HepG2 (cell line): ENCODE data around the gene POLR2H. TPM values are rescaled to one million over a fixed set of nuclear protein-coding genes. Genes with fewer than 3 reads are reported as not detected.

ENCODE experiments used
- ARNTL ChIP-seq: sonication (generic); formaldehyde crosslinking; IDR thresholded peaks from 2 replicates; pipeline ENCODE4 v1.4.0; 2020; ENCODE audit warnings: mild to moderate bottlenecking, missing genetic modification reagents
- CEBPB ChIP-seq: IDR thresholded peaks from 2 replicates; pipeline ENCODE4 v1.6.1; 2011; ENCODE audit warnings: low read depth, low read length, improper control_type of control experiment, borderline replicate concordance
- EP300 ChIP-seq, 3 experiments: sonication (generic) in 1 of 3; formaldehyde crosslinking in 1 of 3; IDR thresholded peaks; 2 replicates each; pipeline versions ENCODE4 v1.5.1 to v1.6.1; 2011 to 2020; ENCODE audit warnings: low read depth in 2 of 3, low read length in 2 of 3, borderline replicate concordance in 1 of 3, improper control_type of control experiment in 1 of 3, mild to moderate bottlenecking in 1 of 3, missing genetic modification reagents in 1 of 3, moderate library complexity in 1 of 3
- HBP1 ChIP-seq: IDR thresholded peaks from 2 replicates; pipeline ENCODE4 v1.6.1; 2016; ENCODE audit warnings: low read depth, control low read depth
- HMGXB4 ChIP-seq, 2 experiments: sonication (generic) in 1 of 2; formaldehyde crosslinking in 1 of 2; IDR thresholded peaks; 2 replicates each; pipeline versions ENCODE4 v1.4.0 to v1.6.1; 2018 to 2020; ENCODE audit warnings: missing genetic modification reagents in 2 of 2, borderline replicate concordance in 1 of 2, low read depth in 1 of 2, mild to moderate bottlenecking in 1 of 2, missing biosample characterization in 1 of 2
- HNF4A ChIP-seq: sonication (generic); formaldehyde crosslinking; IDR thresholded peaks from 2 replicates; pipeline ENCODE4 v1.4.0; 2020; ENCODE audit warnings: missing genetic modification reagents
- HNRNPL ChIP-seq: fragments of 200-400 bp; formaldehyde crosslinking; IDR thresholded peaks from 2 replicates; pipeline ENCODE4 v1.6.1; 2017; ENCODE audit warnings: mild to moderate bottlenecking, low read depth, low read length
- JARID2 ChIP-seq: sonication (generic); formaldehyde crosslinking; IDR thresholded peaks from 2 replicates; pipeline ENCODE4 v1.8.1; 2023; ENCODE audit warnings: missing genetic modification reagents, inconsistent platforms; ENCODE audit not compliant: insufficient replicate concordance
- JDP2 ChIP-seq: sonication (generic); formaldehyde crosslinking; IDR thresholded peaks from 2 replicates; pipeline ENCODE4 v1.8.1; 2022; ENCODE audit warnings: missing genetic modification reagents, borderline replicate concordance
- MTERF4 ChIP-seq: sonication (generic); formaldehyde crosslinking; IDR thresholded peaks from 2 replicates; pipeline ENCODE4 v1.8.0; 2023; ENCODE audit warnings: mild to moderate bottlenecking, missing genetic modification reagents
- NRL ChIP-seq: sonication (generic); formaldehyde crosslinking; IDR thresholded peaks from 2 replicates; pipeline ENCODE4 v1.5.0; 2020; ENCODE audit warnings: missing genetic modification reagents, mild to moderate bottlenecking, moderate library complexity, borderline replicate concordance
- PHF21A ChIP-seq: sonication (generic); formaldehyde crosslinking; IDR thresholded peaks from 2 replicates; pipeline ENCODE4 v1.5.0; 2020; ENCODE audit warnings: mild to moderate bottlenecking, missing genetic modification reagents
- SKI ChIP-seq: fragments of 450-650 bp; IDR thresholded peaks from one replicate; pipeline ENCODE4 v1.6.1; 2018; ENCODE audit warnings: mild to moderate bottlenecking; ENCODE audit not compliant: partially characterized antibody
- THYN1 ChIP-seq: sonication (generic); formaldehyde crosslinking; IDR thresholded peaks from 2 replicates; pipeline ENCODE4 v1.8.1; 2023; ENCODE audit warnings: low read depth, mild to moderate bottlenecking, moderate library complexity, missing genetic modification reagents, borderline replicate concordance
- ZKSCAN1 ChIP-seq: fragments of 150-350 bp; IDR thresholded peaks from 2 replicates; pipeline ENCODE4 v1.6.1; 2014; ENCODE audit warnings: low read length
- ZMYM4 ChIP-seq: sonication (generic); formaldehyde crosslinking; IDR thresholded peaks from 2 replicates; pipeline ENCODE4 v1.8.1; 2023; ENCODE audit warnings: mild to moderate bottlenecking, missing genetic modification reagents
- ZNF672 ChIP-seq: sonication (generic); formaldehyde crosslinking; IDR thresholded peaks from 2 replicates; pipeline ENCODE4 v1.8.1; 2022; ENCODE audit warnings: missing genetic modification reagents
- ZNF780A ChIP-seq: sonication (generic); formaldehyde crosslinking; IDR thresholded peaks from 2 replicates; pipeline ENCODE4 v1.8.0; 2022; ENCODE audit warnings: mild to moderate bottlenecking, missing genetic modification reagents, moderate library complexity
- polyA plus RNA-seq, 8 experiments: library from polyadenylated mRNA; depleted of rRNA in 3 of 8; stranded (reverse) in 7 of 8; unstranded in 1 of 8; fragments of >200 nt; fragmentation: Illumina TruSeq in 4 of 8; extraction: Trizol in 4 of 8; gene quantifications; 2 replicates each; pipeline versions ENCODE4 v1.2.1 to v1.2.3, GENCODE V29; 2011 to 2016; ENCODE audit warnings: low read depth in 4 of 8, missing spikeins in 1 of 8, mixed read lengths in 1 of 8; ENCODE audit not compliant: insufficient read depth in 1 of 8
- total RNA-seq, 5 experiments: library from RNA; depleted of rRNA; stranded (reverse); fragments of >200 nt; fragmentation: Illumina TruSeq; extraction: Trizol; gene quantifications; 2 replicates each; pipeline ENCODE4 v1.2.3, GENCODE V29; 2016; ENCODE audit warnings: low read depth in 1 of 5
- TF ChIP-seq, protein P1 (sequence below): sonication (generic); formaldehyde crosslinking; IDR thresholded peaks from 2 replicates; pipeline ENCODE4 v1.8.1; 2023; ENCODE audit warnings: mild to moderate bottlenecking, missing genetic modification reagents
- TF ChIP-seq, protein P2 (sequence below): sonication (generic); formaldehyde crosslinking; IDR thresholded peaks from 2 replicates; pipeline ENCODE4 v1.5.0; 2020; ENCODE audit warnings: mild to moderate bottlenecking, missing genetic modification reagents

POLR2H gene
- total and polyA plus RNA-seq, 2 of the 13 experiments (the other 11 are each of a cell fraction or from before 2014, with no cell fraction given): 118 to 194 TPM

GRCh38 chr3:184362668-184363546, 1.4 kb downstream of the POLR2H start (continued):
- no peak for TF ChIP-seq THYN1 (CRISPR knock-in tag)
- TF ChIP-seq, protein P1, sequence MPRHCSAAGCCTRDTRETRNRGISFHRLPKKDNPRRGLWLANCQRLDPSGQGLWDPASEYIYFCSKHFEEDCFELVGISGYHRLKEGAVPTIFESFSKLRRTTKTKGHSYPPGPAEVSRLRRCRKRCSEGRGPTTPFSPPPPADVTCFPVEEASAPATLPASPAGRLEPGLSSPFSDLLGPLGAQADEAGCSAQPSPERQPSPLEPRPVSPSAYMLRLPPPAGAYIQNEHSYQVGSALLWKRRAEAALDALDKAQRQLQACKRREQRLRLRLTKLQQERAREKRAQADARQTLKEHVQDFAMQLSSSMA (CRISPR knock-in tag): peak; percentile 73; the same call in 1 of the 2 replicates
- no peak for TF ChIP-seq ZKSCAN1
- TF ChIP-seq EP300 (IDR thresholded peaks at IDR 0.05; ENCODE audit: low read depth in 2 of 2, low read length in 2 of 2): peak; percentile 9 to 39; a peak in 1 of 4 replicates
- TF ChIP-seq EP300 (CRISPR knock-in tag; IDR thresholded peaks at IDR 0.05; ENCODE audit: borderline replicate concordance): peak; percentile 19; the same call in 1 of the 2 replicates
- peak; percentile 98 for TF ChIP-seq HNRNPL
- peak; percentile 95 for TF ChIP-seq PHF21A (CRISPR knock-in tag)
- TF ChIP-seq ZNF780A (CRISPR knock-in tag): no peak
- TF ChIP-seq CEBPB: no peak
- TF ChIP-seq HBP1 (CRISPR knock-in tag): no peak; the same call in 1 of the 2 replicates
- peak; percentile 80 for TF ChIP-seq JARID2
- peak; percentile 78 for TF ChIP-seq ZMYM4 (CRISPR knock-in tag)
- TF ChIP-seq HMGXB4 (CRISPR knock-in tag; IDR thresholded peaks at IDR 0.05; ENCODE audit: borderline replicate concordance in 1 of 2, low read depth in 1 of 2): peak; percentile 93 to 97; a peak in 3 of 4 replicates
- TF ChIP-seq MTERF4: peak; percentile 73
- TF ChIP-seq, protein P2, sequence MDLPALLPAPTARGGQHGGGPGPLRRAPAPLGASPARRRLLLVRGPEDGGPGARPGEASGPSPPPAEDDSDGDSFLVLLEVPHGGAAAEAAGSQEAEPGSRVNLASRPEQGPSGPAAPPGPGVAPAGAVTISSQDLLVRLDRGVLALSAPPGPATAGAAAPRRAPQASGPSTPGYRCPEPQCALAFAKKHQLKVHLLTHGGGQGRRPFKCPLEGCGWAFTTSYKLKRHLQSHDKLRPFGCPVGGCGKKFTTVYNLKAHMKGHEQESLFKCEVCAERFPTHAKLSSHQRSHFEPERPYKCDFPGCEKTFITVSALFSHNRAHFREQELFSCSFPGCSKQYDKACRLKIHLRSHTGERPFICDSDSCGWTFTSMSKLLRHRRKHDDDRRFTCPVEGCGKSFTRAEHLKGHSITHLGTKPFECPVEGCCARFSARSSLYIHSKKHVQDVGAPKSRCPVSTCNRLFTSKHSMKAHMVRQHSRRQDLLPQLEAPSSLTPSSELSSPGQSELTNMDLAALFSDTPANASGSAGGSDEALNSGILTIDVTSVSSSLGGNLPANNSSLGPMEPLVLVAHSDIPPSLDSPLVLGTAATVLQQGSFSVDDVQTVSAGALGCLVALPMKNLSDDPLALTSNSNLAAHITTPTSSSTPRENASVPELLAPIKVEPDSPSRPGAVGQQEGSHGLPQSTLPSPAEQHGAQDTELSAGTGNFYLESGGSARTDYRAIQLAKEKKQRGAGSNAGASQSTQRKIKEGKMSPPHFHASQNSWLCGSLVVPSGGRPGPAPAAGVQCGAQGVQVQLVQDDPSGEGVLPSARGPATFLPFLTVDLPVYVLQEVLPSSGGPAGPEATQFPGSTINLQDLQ (CRISPR knock-in tag): peak; percentile 75
- TF ChIP-seq NRL (CRISPR knock-in tag): peak; percentile 85; the same call in 1 of the 2 replicates
- peak; percentile 52 for TF ChIP-seq SKI
- no peak for TF ChIP-seq JDP2 (CRISPR knock-in tag)
- no peak for TF ChIP-seq ZNF672 (CRISPR knock-in tag)
- peak; percentile 95 for TF ChIP-seq HNF4A (CRISPR knock-in tag)
- 0 out of 2 replicates have a peak, but pooled peaks have one; percentile 62 for TF ChIP-seq ARNTL
